ENCODE results near the gene STK16. TPM values are rescaled to one million over a fixed set of nuclear protein-coding genes. Genes with fewer than 3 reads are reported as not detected.
"Not testable (repeated sequence)": the region's sequence is repeated elsewhere in the genome, so short reads cannot be mapped to it uniquely, and the experiment has no call there.

Gene STK16
- total and polyA plus RNA-seq, 2 donors = 11.2 to 36.3 TPM

- DNase-seq (ENCODE audit: extremely low spot score) = no peak
- Histone ChIP-seq H3K4me3 (ENCODE audit: low read depth, low read length) (no peak overlapping the region), H3K27ac (ENCODE audit: low read depth) (peak overlapping the region; percentile 51), H3K36me3 (ENCODE audit: insufficient read depth) (peaks cover 4% of the 10 kb centered on the region), H3K4me1 (ENCODE audit: insufficient read depth) (no peaks in the 10 kb centered on the region)
- WGBS = 76% methylated on average over 12 of the region's 12 CpGs
Observed at GRCh38 chr2:219286436-219287115, 41.3 kb downstream of the STK16 start.

- 90% methylated on average over 6 of the region's 6 CpGs for WGBS
- not testable (repeated sequence) for H3K27ac ChIP-seq (ENCODE audit: low read depth); H3K36me3 ChIP-seq (ENCODE audit: insufficient read depth); H3K4me1 ChIP-seq (ENCODE audit: insufficient read depth); H3K4me3 ChIP-seq (ENCODE audit: low read depth, low read length); DNase-seq (ENCODE audit: extremely low spot score)
Observed at GRCh38 chr2:219287116-219287440, 41.8 kb downstream of the STK16 start.

- Histone ChIP-seq H3K36me3 (ENCODE audit: insufficient read depth) (peaks cover 3% of the 10 kb centered on the region), H3K4me3 (ENCODE audit: low read depth, low read length) (no peak overlapping the region), H3K4me1 (ENCODE audit: insufficient read depth) (no peaks in the 10 kb centered on the region), H3K27ac (ENCODE audit: low read depth) (no peak overlapping the region)
- DNase-seq (ENCODE audit: extremely low spot score) = no peak
- 82% methylated on average over 10 of the region's 10 CpGs for WGBS
Observed at GRCh38 chr2:219287580-219288265, 42.4 kb downstream of the STK16 start.

GRCh38 chr2:219289195-219289536 is 43.9 kb downstream of the STK16 start:
- H3K36me3 ChIP-seq (ENCODE audit: insufficient read depth) = no peaks in the 10 kb centered on the region
- no peak overlapping the region for H3K4me3 ChIP-seq (ENCODE audit: low read depth, low read length)
- WGBS = 58% methylated on average over 6 of the region's 6 CpGs
- no peak for DNase-seq (ENCODE audit: extremely low spot score)
- H3K4me1 ChIP-seq (ENCODE audit: insufficient read depth) = no peaks in the 10 kb centered on the region
- H3K27ac ChIP-seq (ENCODE audit: low read depth) = no peak overlapping the region

- peak; percentile 78 for DNase-seq (ENCODE audit: extremely low spot score)
- WGBS = 25% methylated on average over 16 of the region's 16 CpGs
- Histone ChIP-seq H3K4me1 (ENCODE audit: insufficient read depth) (no peaks in the 10 kb centered on the region), H3K4me3 (ENCODE audit: low read depth, low read length) (no peak overlapping the region), H3K36me3 (ENCODE audit: insufficient read depth) (no peaks in the 10 kb centered on the region), H3K27ac (ENCODE audit: low read depth) (peak overlapping the region; percentile 43)
Observed at GRCh38 chr2:219289537-219290361, 44.5 kb downstream of the STK16 start.

GRCh38 chr2:219290381-219291171 is 45.3 kb downstream of the STK16 start:
- Histone ChIP-seq H3K36me3 (ENCODE audit: insufficient read depth) (no peaks in the 10 kb centered on the region), H3K4me3 (ENCODE audit: low read depth, low read length) (no peak overlapping the region), H3K4me1 (ENCODE audit: insufficient read depth) (no peaks in the 10 kb centered on the region), H3K27ac (ENCODE audit: low read depth) (no peak overlapping the region)
- WGBS = 86% methylated on average over 16 of the region's 16 CpGs
- DNase-seq (ENCODE audit: extremely low spot score) = no peak

GRCh38 chr2:219291394-219291793 is 46.1 kb downstream of the STK16 start:
- Histone ChIP-seq H3K36me3 (ENCODE audit: insufficient read depth) (no peaks in the 10 kb centered on the region), H3K4me1 (ENCODE audit: insufficient read depth) (no peaks in the 10 kb centered on the region), H3K4me3 (ENCODE audit: low read depth, low read length) (no peak overlapping the region), H3K27ac (ENCODE audit: low read depth) (no peak overlapping the region)
- DNase-seq (ENCODE audit: extremely low spot score) = no peak
- 86% methylated on average over 7 of the region's 7 CpGs for WGBS

GRCh38 chr2:219291910-219292490 is 46.7 kb downstream of the STK16 start:
- WGBS = 72% methylated on average over 4 of the region's 4 CpGs
- Histone ChIP-seq H3K36me3 (ENCODE audit: insufficient read depth) (no peaks in the 10 kb centered on the region), H3K4me1 (ENCODE audit: insufficient read depth) (no peaks in the 10 kb centered on the region), H3K4me3 (ENCODE audit: low read depth, low read length) (no peak overlapping the region), H3K27ac (ENCODE audit: low read depth) (no peak overlapping the region)
- DNase-seq (ENCODE audit: extremely low spot score) = no peak

DNA sequence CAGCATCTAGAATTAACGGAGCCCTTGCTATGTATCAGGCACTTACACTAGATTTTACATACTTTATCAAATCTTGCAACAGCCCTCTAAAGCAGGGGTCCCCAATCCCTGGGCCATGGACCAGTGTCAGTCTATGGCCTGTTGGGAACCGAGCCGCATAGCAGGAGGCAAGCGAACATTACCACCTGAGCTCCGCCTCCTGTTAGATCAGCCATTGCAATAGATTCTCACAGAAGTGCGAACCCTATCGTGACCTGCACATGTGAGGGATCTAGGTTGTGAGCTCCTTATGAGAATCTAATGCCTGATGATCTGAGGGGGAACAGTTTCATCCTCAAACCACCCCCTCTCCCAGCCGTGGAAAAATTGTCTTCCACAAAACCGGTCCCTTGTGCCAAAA is 47.3 kb downstream of the STK16 start:
- Histone ChIP-seq H3K4me3 (ENCODE audit: low read depth, low read length) (no peak overlapping the region), H3K4me1 (ENCODE audit: insufficient read depth) (no peaks in the 10 kb centered on the region), H3K27ac (ENCODE audit: low read depth) (no peak overlapping the region), H3K36me3 (ENCODE audit: insufficient read depth) (no peaks in the 10 kb centered on the region)
- DNase-seq (ENCODE audit: extremely low spot score) = no peak
- WGBS = 88% methylated on average over 9 of the region's 9 CpGs

DNA sequence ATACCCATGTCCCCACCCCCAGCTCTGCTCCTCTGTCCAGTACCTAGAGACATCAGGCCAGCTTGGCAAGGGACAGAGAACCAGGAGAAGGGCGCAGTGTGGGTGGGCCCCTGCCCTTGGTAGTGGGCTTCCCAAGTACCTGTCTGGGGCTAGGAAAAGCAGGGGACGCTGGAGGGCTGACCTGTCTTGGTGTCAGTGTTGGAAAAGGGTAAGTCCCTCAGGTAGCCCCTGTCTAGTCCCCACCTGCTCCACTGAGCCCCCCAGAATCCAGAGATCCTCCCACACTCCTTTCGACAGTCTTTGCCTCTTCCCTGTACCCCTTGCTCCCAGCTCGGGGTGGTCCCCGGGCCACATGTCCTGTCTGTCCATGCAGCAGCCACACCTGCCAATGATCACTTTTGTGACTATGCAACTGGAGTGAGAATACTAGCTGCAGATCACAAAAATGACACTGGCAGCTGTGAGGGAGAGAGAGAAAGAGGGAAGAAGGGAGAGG is 48.5 kb downstream of the STK16 start:
- no peak overlapping the region for H3K4me3 ChIP-seq (ENCODE audit: low read depth, low read length)
- 86% methylated on average over 5 of the region's 5 CpGs for WGBS
- no peaks in the 10 kb centered on the region for H3K36me3 ChIP-seq (ENCODE audit: insufficient read depth)
- no peaks in the 10 kb centered on the region for H3K4me1 ChIP-seq (ENCODE audit: insufficient read depth)
- H3K27ac ChIP-seq (ENCODE audit: low read depth) = no peak overlapping the region
- DNase-seq (ENCODE audit: extremely low spot score) = no peak

DNA sequence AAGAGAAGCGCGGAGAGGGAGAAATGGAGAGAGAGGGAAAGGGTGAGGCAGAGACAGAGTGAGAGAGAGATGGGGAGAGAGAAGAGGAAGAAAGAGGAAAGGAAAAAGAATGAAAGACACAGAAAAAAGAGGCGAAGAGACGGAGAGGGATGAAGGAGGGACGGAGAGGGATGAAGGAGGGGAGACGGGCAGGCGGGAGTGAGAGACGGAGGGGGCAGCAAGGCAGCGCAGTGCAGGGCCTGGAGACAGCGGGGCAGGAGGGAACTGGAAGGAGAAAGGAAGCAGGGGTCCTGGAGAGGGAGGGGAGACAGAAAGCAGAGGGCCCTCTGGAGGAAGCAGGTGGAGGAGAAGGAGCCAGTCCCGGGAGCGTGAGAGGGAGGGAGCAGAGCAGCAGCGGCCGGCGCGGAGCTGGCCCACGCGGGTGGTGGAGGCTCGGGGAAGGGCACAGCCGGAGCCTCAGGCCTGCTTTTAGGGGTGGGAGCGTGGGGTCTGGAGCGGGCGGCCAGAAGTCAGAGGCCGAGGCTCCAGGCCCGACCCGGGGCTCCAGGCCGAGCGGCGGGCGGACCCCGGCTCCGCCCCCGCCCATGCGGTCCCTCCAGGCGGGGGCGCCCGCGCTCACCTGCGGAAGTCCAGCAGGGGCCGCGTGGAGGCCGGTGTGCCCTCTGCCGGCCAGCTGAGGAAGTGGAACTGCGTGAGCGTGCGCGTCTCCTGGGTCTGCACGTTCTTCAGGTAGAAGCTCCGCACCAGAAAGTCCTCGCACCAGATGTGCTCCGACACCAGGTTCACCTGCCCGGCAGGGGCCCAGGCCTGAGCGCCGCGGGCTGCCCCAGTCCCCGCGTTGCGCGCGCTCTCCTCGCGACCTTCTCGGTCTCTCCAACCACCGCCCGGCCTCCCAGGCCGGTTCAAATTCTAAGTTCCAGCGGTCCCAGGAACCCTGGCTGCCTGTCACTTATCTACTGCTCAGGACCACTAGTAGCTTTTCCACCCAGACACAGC is 49.4 kb downstream of the STK16 start:
- H3K4me1 ChIP-seq (ENCODE audit: insufficient read depth) = no peaks in the 10 kb centered on the region
- H3K4me3 ChIP-seq (ENCODE audit: low read depth, low read length) = peak overlapping the region; percentile 39
- no peaks in the 10 kb centered on the region for H3K36me3 ChIP-seq (ENCODE audit: insufficient read depth)
- 5% methylated on average over 67 of the region's 67 CpGs for WGBS
- no peak overlapping the region for H3K27ac ChIP-seq (ENCODE audit: low read depth)
- peak; percentile 37 for DNase-seq (ENCODE audit: extremely low spot score)

GRCh38 chr2:219296142-219296541 is 50.9 kb downstream of the STK16 start:
- WGBS = 85% methylated on average over 14 of the region's 14 CpGs
- no peaks in the 10 kb centered on the region for H3K4me1 ChIP-seq (ENCODE audit: insufficient read depth)
- no peak overlapping the region for H3K27ac ChIP-seq (ENCODE audit: low read depth)
- no peaks in the 10 kb centered on the region for H3K36me3 ChIP-seq (ENCODE audit: insufficient read depth)
- H3K4me3 ChIP-seq (ENCODE audit: low read depth, low read length) = no peak overlapping the region
- no peak for DNase-seq (ENCODE audit: extremely low spot score)
